MM.1S (cell line): Measurements from ENCODE around the gene TIMM10.

Experiments used
- EZH2 ChIP-seq: fragments of 300-600 bp; sonication (generic); optimal IDR thresholded peaks from 2 replicates; pipeline ENCODE3; 2017; ENCODE audit warnings: low read depth, mild to moderate bottlenecking, antibody characterized with exemption, low read length, mixed read lengths
- TF ChIP-seq, protein P1 (sequence below): fragments of 300-600 bp; sonication (generic); IDR thresholded peaks from 2 replicates; pipeline ENCODE4 v1.5.1; 2016; ENCODE audit warnings: antibody characterized with exemption, low read length, mixed read lengths

DNA sequence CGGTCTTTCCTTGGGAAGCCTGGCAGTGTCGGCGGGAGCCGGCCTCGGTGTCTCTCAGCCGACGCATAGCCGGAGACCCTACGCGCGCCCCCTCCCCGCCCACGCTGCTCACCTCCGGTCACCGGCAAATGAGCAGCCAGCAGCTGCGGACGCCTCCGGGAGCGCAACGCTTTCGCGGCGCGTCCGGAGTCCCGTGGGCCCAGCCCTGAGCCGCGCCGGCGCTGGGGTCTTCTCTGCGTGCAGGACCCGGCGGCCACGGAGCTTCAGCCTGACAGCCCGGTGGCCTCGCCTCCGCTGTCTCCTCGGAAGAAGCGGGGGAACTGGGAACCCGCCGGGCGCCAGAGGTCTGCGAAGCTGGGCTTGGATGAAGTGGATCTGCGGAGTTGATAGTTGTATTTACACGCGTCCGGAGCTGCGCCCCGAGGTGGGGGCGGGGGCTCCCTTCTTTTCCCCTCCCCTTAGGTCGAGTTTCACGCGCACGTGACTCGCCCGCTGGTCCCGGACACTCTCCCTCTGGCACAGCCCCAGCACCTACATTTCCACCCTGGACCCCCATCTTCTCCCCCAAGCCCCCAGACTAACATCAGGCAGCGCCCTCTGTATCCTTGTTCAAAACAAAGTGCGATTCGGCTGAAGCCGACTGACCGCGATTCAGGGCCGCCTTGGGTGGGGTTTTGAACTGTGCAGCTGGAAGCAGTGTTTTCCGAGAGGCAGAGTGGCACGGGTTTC, 15.1 kb downstream of the TIMM10 start, which contains the start of gene SLC43A1:
- TF ChIP-seq, protein P1, sequence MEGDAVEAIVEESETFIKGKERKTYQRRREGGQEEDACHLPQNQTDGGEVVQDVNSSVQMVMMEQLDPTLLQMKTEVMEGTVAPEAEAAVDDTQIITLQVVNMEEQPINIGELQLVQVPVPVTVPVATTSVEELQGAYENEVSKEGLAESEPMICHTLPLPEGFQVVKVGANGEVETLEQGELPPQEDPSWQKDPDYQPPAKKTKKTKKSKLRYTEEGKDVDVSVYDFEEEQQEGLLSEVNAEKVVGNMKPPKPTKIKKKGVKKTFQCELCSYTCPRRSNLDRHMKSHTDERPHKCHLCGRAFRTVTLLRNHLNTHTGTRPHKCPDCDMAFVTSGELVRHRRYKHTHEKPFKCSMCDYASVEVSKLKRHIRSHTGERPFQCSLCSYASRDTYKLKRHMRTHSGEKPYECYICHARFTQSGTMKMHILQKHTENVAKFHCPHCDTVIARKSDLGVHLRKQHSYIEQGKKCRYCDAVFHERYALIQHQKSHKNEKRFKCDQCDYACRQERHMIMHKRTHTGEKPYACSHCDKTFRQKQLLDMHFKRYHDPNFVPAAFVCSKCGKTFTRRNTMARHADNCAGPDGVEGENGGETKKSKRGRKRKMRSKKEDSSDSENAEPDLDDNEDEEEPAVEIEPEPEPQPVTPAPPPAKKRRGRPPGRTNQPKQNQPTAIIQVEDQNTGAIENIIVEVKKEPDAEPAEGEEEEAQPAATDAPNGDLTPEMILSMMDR = no peak
- no peak for TF ChIP-seq EZH2
